AG10803 (cell line): ENCODE results near the gene PSMG1.

ENCODE experiments used
- DNase-seq: peaks from one replicate; pipeline ENCODE4 v3.0.0; 2010; ENCODE audit warnings: low read depth
- H3K4me3 ChIP-seq: 2 replicates; pipeline ENCODE4 v1.5.1; 2011; ENCODE audit warnings: mild to moderate bottlenecking, low read length, control low read depth
- TF ChIP-seq, protein P1 (sequence below): conservative IDR thresholded peaks from 2 replicates; pipeline ENCODE4 v1.5.1; 2011; ENCODE audit warnings: mild to moderate bottlenecking, low read length, control low read depth, inconsistent platforms

Gene PSMG1

DNA sequence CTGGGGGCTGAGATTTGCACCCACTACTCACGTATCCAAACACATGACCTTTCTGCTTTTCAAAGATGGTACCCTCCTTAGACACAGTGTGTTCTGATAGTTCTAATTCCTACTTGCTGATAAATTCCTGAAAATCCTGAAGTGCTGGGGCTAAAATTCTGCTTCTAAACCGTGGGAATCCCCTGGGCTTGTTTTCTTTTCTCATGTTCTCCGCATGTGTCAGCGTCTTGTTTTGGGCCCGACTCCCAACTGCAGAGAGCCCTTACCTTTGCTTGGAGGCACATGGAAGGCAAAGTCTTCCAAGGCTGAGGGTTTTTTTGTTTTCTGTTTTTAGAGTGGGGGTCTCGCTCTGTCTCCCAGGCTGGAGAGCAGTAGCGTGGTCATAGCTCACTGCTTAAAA is 27.2 kb downstream of the PSMG1 start:
- no peak overlapping the region for H3K4me3 ChIP-seq
- DNase-seq: no peak
- TF ChIP-seq, protein P1, sequence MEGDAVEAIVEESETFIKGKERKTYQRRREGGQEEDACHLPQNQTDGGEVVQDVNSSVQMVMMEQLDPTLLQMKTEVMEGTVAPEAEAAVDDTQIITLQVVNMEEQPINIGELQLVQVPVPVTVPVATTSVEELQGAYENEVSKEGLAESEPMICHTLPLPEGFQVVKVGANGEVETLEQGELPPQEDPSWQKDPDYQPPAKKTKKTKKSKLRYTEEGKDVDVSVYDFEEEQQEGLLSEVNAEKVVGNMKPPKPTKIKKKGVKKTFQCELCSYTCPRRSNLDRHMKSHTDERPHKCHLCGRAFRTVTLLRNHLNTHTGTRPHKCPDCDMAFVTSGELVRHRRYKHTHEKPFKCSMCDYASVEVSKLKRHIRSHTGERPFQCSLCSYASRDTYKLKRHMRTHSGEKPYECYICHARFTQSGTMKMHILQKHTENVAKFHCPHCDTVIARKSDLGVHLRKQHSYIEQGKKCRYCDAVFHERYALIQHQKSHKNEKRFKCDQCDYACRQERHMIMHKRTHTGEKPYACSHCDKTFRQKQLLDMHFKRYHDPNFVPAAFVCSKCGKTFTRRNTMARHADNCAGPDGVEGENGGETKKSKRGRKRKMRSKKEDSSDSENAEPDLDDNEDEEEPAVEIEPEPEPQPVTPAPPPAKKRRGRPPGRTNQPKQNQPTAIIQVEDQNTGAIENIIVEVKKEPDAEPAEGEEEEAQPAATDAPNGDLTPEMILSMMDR: no peak

DNA sequence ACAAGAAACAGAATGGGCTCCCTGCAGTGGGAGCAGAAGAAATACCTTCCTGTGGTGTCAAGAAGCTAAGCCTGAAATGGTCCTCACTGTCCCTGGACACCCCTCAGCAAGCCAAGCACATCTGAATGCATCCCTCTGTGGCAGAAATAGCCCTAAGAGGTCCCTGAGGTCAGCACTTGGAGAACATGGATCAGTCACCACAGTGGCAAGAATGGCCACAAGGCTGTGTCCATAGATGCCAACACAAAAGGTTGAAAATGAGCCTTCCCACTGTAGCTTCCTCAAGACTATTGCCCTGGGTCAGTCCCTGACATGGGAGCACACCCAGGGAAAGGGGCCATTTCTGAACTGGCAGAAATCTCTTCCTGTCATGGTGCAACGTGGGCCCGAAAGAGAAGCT is 27.7 kb downstream of the PSMG1 start:
- no peak overlapping the region for H3K4me3 ChIP-seq
- DNase-seq: no peak
- TF ChIP-seq, protein P1: no peak

DNA sequence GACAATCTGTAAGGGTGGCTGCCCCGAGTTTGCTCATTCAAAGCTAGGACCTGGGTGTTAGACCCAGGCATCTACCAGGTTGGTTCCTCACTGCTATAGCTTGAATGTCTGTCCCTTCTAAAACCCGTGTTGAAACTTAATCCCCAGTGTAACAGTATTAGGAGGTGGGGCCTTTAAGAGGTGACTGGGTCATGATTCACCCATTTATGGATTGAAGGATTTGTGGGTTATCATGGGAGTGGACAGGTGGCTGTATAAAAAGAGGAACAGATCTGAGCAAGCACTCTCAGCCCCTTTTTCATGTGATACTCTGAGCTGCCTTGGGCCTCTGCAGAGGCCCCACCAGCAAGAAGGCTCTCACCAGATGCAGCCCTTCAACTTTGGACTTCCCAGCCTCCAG is 29.4 kb downstream of the PSMG1 start:
- no peak overlapping the region for H3K4me3 ChIP-seq
- TF ChIP-seq, protein P1: no peak
- DNase-seq: no peak

DNA sequence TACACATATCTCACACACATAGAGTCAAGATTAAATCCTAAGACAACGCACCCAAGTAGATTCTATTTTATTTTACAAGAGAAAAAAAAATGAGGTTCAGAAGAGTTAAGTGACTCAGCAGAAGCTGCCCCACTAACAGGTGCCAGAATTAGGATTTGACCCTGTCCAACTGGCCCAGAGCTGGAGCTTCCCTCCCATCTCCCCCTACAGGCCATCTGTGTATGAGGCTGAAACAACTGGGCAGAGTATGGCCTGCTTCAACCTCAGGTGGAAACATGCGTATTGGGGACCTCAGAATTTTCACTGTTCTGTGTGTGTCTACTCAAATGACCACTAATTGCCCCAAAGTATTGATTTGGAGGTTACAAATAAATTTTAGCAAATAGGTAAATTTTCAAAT is 29.9 kb downstream of the PSMG1 start:
- TF ChIP-seq, protein P1: peak; percentile 44
- H3K4me3 ChIP-seq: no peak overlapping the region
- no peak for DNase-seq

DNA sequence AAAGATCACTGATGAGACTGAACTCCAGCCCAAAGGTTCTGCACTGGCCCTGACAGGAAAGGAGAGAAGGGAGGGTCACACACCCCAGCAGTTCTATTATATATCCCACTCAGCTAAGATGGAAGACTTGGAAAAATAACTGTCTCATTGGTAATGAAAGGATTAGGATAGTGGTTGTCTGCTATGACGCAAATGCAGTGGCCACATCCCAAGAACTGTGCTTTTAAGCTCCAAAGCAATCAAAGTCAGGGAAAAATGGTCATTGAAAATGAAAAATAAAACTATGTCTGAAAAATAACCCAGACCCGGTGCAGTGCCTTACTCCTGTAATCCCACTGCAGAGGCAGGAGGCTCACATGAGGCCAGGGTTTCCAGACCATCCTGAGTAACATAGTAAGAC is 31.0 kb downstream of the PSMG1 start:
- TF ChIP-seq, protein P1: no peak
- DNase-seq: no peak
- no peak overlapping the region for H3K4me3 ChIP-seq

DNA sequence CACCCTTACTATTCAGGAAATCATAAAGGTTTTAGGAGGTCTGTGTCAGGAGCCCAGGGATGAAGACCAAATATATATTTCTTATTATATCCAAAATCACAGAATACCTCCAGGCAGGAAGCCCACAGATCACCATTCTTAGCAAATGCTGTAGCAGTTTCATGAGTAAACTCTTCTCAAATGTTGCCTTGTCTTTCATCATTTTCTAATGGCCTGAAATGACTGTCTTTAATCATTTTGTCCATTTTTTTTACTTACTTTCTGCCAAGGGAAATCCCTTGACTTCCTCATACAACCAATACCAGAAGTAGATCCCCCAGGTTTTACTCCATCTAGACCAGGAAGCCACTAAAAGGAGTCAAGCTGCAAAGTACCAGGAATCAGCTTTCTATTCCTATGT is 32.4 kb downstream of the PSMG1 start:
- no peak overlapping the region for H3K4me3 ChIP-seq
- no peak for DNase-seq
- TF ChIP-seq, protein P1: no peak

DNA sequence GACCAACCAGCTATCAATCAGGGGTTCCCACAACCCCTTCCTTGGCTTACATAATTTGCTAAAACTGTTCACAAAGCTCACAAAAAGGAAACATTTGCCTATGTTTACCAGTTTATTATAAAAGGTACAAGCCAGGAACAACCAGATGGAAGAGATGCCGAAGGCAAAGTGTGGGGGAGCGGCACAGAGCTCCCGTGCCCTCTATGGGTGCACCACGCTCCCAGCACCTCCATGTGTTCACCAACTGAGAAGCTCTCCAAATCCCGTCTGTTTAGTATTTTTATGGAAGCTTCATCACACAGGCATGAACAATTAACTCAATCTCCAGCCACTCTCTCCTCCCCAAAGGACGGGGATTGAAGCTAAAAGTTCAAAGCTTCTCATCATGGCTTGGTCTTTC is 32.9 kb downstream of the PSMG1 start:
- no peak overlapping the region for H3K4me3 ChIP-seq
- no peak for DNase-seq
- TF ChIP-seq, protein P1: no peak
